ENCODE measurements around the gene MTA1.

The MTA1 gene

GRCh38 chr14:105419195-105420091 lies at the start of gene MTA1:
Gene MTA1, plus strand, starts transcription at chr14:105419827. Its CDS starts 209 bp downstream, at chr14:105420036.
- peak; percentile 25 for DNase-seq (ENCODE audit: low spot score)

GRCh38 chr14:105374389-105374788 lies 45.2 kb upstream of the MTA1 start:
- DNase-seq (ENCODE audit: low spot score) = no peak

GRCh38 chr14:105375635-105376057 lies 44.0 kb upstream of the MTA1 start:
- DNase-seq (ENCODE audit: low spot score) = peak; percentile 26

- DNase-seq (ENCODE audit: low spot score) = no peak
These were observed 42.8 kb upstream of the MTA1 start for GRCh38 chr14:105376521-105377440.

GRCh38 chr14:105377555-105378182 lies 42.0 kb upstream of the MTA1 start:
- DNase-seq (ENCODE audit: low spot score) = no peak

- no peak for DNase-seq (ENCODE audit: low spot score)
These were observed 41.4 kb upstream of the MTA1 start for GRCh38 chr14:105378199-105378598.

- DNase-seq (ENCODE audit: low spot score) = no peak
These were observed 40.5 kb upstream of the MTA1 start for GRCh38 chr14:105378873-105379685.

GRCh38 chr14:105379946-105380345 lies 39.7 kb upstream of the MTA1 start:
- no peak for DNase-seq (ENCODE audit: low spot score)

- DNase-seq (ENCODE audit: low spot score) = no peak
These were observed 38.9 kb upstream of the MTA1 start for GRCh38 chr14:105380756-105381155.

- DNase-seq (ENCODE audit: low spot score) = no peak
These were observed 37.9 kb upstream of the MTA1 start for GRCh38 chr14:105381446-105382342.

GRCh38 chr14:105382343-105383082 lies 37.1 kb upstream of the MTA1 start:
- DNase-seq (ENCODE audit: low spot score) = no peak

GRCh38 chr14:105383083-105383730 lies 36.4 kb upstream of the MTA1 start:
- no peak for DNase-seq (ENCODE audit: low spot score)

- DNase-seq (ENCODE audit: low spot score) = no peak
These were observed 35.5 kb upstream of the MTA1 start for GRCh38 chr14:105384041-105384557.

- DNase-seq (ENCODE audit: low spot score) = no peak
These were observed 34.9 kb upstream of the MTA1 start for GRCh38 chr14:105384605-105385321.

GRCh38 chr14:105385322-105385637 lies 34.3 kb upstream of the MTA1 start:
- no peak for DNase-seq (ENCODE audit: low spot score)

- DNase-seq (ENCODE audit: low spot score) = no peak
These were observed 33.8 kb upstream of the MTA1 start for GRCh38 chr14:105385698-105386365.

- DNase-seq (ENCODE audit: low spot score) = no peak
These were observed 32.8 kb upstream of the MTA1 start for GRCh38 chr14:105386581-105387529.
